Measurements from ENCODE around the gene MED12.
A peak's percentile ranks its signal among the peaks of the same experiment; 100 is the strongest.

The MED12 gene

DNA sequence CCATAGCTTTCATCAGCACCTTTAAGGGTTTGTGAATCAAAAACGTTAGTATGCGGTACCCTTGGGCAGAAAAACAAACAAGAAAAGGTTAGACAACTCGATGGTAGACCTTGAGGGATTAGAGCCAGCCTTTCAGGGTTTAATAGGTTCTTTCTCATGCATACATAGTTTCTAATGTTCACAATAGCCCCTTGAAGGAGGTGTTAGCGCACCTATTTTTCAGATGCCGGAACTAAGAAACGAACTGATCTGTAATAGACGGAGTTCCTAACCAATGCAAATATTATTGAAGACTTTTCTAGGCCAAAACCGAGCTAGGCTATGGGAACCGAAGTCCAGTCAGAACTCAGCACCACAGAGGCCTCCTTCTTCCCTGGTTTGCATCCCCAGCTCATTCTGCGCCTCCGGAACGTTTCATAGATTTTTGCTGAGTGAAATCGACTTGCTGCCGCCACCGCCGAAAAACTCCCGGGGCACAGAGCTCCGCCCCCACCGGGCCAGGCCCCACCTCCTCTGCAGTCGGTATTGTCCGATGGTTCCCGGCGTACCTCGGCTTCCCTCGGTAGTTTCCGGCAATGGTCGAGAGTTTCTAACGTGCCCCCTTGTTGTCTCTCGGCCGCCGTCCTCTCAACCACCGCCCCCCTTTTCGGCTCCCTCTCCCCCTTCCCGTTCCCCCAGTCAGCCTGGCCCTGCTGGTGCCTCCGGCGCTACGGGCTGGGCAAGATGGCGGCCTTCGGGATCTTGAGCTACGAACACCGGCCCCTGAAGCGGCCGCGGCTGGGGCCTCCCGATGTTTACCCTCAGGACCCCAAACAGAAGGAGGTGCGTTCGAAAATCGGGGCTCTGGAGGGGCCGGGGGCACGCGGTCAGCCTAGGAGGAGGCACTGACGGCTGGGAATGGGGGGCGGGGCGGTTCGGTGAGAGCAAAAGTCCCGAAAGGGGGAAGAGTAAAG is at the start of gene MED12:
TSS of gene MED12 (plus strand) at position 565 of the 953 bp plus-strand sequence. CDS start at position 724, 159 bp downstream.
- DNase-seq: peak; percentile 93

DNA sequence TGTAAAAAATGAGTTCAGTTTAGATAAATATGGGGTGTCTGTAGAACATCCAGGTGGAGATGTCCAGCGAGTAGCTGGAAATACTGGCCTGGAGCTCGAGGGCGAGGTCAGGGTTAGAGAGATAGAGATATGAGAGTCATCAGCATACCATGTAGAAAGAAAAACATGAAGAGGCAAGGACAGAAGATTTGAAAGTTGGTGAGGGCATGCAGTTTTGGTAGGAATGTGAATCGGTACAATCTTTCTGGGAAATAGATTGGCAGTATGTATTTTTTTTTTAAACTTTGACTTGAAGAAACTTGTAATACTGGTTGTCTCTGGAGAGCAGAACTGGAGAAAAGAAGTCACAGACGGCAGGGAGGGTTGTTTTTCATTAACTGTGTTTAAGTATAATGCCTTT is 47.9 kb upstream of the MED12 start:
- no peak for DNase-seq

DNA sequence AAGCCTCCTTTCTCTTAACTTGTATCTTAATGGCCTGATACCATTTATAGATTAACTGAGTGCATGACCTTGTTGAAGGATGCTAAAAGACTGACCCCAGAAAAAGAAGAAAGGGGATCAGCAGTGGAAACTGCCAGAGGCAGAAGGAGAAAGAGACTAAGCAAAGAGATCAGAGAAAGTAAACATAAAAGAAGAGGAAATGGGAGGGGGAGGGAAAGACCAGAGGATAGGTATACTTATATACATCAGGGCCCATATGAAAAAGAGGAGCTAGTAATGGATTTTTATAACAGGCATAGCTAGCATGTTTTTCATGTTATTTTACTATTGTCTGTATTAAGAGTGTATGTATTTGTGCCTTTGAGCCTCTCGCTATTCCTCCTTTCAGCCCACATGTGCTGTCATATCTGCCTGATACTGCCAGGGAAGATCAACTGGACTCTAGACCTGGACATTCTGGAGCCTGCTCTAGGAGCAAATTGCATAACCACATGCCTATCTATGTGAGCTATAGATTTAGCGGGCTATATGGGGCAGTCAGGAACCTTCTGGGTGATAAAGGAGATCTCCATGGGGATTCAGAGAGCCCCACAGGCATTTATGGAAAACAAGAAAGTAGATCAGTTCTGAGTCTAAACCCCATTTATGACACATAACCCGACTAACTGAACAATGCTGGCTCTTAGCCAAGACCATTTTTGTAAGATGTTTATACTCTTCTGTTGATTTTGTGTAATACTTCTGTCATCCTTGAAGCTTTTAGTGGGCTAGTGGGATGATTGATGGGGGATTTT is 36.9 kb upstream of the MED12 start:
- no peak for DNase-seq

DNA sequence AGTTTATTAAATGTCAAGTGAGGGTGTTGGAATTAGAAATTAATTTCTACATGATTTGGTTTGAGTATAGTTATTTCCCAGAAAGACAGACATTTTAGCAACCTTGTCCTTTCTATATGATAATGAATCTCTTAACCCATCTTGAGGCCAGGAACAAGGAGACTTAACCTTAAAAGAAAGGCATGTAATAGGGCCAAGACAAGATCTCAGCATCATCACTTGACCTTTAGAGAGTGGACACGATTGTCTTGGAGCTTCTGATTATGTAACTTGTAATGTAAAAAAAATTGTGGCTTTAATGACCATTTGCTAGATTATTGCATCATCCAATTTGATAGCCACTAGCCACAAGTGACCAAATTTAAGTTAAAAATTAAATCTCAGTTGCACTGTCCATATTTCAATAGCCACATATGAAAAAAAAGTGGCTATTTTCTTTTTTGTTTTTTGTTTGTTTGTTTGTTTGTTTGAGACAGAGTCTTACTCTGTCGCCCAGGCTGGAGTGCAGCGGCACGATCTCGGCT is 36.2 kb upstream of the MED12 start:
- no peak for DNase-seq

DNA sequence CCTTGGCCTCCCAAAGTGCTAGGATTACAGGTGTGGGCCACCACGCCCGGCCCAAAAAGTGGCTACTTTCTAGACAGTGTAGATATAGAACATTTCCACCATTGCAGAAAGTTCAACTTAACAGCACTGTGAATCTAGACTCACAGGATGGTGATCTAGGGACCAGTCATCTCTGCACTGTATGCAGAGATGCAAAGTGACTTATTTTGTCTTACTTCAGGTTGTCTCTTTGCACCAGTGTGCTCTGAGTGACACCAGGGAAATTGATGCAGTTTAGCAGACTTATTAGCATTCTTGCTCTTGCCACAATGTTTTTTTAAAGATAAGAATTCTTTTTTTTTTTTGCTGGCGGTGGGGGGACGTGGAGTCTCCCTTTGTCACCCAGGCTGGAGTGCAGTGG is 35.6 kb upstream of the MED12 start:
- DNase-seq: no peak

DNA sequence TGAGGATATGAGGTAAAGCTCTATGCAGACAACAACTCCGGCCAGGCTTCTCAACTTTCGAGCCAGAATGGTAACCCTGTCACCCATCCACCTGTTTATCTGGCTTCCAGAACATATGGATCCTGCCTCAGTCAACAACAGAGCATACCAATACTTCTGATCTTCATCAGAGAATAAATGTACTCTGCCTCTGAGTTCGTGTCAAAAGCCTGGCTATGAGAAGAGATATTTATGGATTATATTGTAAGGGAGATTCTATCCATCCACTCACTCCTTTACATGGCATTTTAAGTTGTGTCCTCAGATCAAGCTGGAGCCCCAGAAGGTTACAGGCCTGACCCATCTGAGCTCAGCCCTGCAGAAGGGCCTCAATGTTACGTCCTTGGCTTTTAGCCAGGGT is 32.5 kb upstream of the MED12 start:
- DNase-seq: no peak

DNA sequence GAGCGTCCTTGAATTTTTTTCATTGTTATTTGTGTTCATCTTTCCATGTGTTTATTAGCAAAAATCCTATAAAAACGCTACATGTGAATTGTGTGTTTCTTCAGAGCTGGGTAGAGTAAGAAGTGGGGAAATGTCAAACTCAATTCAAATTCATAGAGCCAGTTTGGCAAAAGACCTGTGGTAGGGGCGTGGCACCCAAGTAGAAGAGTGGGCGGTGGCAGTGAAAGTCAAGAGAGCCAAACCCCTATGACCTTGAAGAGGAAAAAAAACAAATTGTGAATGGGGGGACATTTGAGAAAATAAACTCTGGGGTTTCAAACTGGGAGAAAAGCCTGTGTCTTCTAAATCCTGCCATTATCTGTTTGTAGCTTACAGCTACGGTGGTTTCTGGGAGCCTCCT is 27.1 kb upstream of the MED12 start:
- no peak for DNase-seq

DNA sequence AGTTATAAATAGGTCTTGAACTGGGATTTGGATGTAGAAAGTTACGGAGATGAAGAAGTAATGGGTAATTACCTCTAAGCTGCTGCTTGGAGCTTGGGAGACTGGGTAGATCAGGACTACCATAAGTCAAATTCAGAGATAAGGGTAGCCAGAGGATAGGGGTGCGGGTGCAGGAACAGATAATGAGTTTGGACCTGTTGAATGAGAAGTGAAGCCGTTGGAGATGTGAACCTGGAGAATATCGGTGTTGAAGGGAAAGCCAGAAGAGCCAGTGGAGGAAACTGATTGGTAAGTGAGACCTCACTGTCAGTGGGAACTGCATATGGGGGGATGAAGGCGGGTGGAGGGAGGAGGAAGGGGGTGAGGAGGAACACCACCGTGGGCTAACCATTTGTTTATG is 23.4 kb upstream of the MED12 start:
- no peak for DNase-seq

DNA sequence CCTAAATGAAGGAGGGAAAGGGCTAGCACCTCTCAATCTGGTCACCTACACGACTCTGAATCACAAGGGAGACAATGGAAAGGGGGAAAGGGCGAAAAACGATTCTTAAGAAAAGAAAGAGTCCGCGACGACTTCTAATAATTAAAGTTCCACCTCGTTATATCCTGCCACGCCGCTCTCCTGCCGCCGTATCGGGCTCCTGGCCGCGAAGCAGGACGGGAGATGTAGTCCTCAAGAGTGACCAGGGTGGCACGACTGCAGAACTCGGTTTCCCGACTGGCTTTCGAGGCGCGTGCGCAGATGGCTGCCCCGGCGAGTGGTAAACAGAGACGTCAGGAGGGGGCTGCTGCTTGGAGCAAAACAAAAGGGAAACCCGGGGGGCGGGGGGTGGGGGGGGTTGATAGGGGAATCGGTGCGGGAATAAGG is 22.8 kb upstream of the MED12 start, which contains the start of gene FOXO4:
TSS of gene FOXO4 (plus strand) at position 297 of the 426 bp plus-strand sequence. CDS start 678 bp downstream, outside the sequence.
- peak; percentile 95 for DNase-seq

DNA sequence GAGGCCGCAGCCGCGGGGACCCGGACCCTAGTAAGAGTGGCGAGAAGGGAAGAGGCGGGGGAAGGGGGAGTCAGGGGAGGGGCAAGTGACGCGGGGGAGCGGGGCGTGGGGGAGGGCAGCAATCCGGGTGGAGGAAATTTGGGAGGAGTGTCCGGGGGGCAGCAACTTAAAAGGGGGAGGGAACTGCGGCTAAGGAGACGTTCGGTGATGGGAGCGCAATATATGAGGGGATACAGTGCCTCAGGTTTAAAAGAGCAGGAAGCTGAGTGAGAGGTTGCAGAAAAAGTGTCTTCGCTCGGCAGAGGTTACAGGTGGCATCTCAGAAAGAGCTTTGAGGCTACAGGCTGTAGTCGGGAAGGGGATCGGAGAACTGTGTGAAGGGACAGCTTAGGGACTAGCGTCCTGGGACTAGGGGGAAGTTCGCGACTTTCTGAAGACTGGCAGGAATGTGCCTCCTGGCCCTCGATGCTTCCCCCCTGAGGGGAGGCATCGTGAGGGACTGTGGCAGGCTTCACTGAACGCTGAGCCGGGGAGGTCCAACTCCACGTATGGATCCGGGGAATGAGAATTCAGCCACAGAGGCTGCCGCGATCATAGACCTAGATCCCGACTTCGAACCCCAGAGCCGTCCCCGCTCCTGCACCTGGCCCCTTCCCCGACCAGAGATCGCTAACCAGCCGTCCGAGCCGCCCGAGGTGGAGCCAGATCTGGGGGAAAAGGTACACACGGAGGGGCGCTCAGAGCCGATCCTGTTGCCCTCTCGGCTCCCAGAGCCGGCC is 22.2 kb upstream of the MED12 start:
- DNase-seq: no peak

DNA sequence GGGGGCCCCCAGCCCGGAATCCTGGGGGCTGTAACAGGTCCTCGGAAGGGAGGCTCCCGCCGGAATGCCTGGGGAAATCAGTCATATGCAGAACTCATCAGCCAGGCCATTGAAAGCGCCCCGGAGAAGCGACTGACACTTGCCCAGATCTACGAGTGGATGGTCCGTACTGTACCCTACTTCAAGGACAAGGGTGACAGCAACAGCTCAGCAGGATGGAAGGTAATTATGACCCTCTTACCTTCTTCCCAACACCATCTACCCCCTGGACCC is 21.7 kb upstream of the MED12 start:
- DNase-seq: no peak

DNA sequence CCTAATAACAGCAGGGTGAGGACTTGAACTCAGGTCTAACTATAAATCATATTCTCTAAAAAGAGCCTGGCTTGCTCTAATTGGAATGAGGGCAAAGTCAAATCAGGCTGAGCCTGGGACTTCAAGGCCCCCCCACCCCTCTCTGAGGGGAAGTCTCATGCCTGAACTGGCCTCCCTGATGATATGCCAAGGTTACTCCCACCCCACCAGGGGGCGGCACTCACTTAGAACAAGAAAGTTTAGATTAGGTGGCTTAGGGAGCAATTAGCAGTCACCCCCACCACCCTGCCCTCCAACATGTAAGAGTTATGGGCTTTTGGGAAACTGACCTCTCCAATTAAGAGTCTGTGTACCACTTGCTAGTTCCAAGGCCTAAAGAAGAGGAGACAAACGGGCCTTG is 20.1 kb upstream of the MED12 start:
- DNase-seq: peak; percentile 59

DNA sequence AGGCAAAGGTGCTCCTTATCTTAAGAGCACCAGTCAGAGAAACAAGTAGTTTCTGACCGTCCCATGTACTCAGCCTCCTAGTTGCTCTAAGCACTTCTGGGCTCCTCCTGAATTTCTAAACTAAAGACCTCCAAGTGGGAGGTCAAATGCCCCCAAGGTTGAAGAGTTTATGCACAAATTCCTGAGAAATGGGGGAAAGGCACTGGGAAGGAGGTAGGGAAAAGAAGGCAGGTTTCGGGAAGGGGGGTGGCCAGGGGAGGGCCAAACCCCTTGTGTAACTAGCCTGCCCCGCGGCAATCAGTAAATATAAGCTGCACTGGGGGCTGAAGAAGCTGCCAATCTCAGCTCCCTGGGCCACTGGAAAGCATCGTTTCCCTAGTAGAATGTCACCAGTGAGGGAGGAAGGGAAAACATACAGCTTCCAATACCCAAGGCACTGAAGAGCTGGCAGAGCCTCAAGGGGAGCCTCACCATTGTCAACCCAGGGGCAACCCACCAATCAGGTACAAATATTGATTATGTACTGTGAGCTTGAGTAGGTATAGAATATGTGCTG is 19.4 kb upstream of the MED12 start:
- DNase-seq: no peak

DNA sequence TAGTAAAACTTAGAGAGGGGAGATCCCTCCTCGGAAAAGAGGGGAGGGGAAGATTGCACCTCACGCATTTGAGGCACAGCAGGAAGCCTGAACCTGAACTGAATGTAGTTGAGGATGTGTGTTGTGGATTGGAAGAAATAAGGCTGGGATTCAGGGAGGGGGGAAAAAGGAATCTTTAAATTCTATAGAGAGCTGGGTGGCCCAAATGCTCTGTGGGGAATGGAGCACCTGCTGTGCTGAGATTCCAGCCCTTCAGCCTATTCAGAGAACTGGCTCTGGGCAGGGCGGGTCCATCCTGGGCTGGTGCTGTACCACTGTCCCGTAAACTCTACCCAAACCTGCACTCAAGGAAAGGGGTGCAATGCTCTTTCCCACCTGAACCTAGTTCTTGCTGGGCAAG is 18.7 kb upstream of the MED12 start:
- no peak for DNase-seq

DNA sequence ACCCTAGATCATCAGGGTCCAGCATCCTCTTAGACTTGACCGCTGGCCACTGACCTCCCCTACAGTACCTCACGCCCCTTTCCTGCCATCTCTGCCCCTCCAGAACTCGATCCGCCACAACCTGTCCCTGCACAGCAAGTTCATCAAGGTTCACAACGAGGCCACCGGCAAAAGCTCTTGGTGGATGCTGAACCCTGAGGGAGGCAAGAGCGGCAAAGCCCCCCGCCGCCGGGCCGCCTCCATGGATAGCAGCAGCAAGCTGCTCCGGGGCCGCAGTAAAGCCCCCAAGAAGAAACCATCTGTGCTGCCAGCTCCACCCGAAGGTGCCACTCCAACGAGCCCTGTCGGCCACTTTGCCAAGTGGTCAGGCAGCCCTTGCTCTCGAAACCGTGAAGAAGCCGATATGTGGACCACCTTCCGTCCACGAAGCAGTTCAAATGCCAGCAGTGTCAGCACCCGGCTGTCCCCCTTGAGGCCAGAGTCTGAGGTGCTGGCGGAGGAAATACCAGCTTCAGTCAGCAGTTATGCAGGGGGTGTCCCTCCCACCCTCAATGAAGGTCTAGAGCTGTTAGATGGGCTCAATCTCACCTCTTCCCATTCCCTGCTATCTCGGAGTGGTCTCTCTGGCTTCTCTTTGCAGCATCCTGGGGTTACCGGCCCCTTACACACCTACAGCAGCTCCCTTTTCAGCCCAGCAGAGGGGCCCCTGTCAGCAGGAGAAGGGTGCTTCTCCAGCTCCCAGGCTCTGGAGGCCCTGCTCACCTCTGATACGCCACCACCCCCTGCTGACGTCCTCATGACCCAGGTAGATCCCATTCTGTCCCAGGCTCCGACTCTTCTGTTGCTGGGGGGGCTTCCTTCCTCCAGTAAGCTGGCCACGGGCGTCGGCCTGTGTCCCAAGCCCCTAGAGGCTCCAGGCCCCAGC is 17.6 kb upstream of the MED12 start:
- no peak for DNase-seq

DNA sequence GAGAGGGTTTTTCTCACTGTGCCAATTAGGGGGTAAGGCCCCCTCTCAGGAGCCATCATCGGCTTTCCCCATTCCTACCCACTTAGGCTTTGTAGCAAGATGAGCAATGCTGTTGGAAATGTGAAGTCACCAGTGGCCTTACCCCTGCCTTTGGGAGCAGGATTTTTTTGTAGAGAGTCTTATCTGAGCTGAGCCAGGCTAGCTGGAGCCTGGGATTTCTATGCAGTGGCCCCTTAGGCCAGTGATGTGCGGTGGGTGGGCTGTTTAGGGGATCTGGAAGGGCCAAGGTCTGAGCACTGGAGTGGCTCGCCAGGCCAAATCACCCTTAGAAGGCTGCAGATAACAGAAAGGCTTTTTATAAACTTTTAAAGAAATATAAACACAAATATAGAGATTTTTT is 16.1 kb upstream of the MED12 start:
- no peak for DNase-seq

DNA sequence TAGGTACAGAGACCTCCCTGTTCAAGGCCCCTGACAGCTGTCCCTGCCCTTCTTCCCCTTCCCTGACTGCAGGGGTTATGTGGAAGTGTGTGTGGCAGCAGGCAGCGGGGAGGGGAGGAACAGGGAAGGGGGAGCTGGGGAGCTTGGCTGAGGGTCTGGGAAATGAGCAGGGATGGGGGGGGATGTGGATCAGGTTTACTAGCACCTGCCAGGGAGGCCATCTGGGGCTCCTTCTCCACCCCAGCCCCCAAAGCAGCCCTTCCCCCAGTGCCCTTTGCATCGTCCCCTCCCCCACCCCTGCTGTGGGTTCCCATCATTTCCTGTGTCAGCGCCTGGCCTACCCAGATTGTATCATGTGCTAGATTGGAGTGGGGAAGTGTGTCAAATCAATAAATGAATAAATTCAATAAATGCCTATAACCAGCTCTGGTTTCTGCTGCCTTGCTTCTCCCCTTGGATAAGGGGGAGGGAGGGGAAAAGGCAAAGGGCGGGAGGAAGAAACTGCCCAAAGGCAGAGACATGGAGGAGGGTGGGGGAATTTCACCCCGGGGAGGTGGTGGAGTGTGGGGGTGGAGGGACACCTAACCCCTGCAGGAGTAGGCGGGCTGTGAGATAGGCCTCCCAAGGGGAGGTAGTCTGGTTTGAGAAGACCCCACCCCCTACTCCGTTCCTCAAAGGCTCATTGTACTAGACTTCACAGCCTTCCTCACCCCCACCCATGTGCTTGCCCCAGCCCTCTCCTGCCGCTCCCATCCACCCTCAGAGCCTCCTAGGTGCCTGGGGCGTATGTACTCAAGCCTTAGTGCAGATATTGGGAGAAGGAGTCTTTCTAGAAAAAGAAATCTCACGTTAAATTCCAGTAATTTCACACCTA is 15.0 kb upstream of the MED12 start:
- DNase-seq: peak; percentile 71

DNA sequence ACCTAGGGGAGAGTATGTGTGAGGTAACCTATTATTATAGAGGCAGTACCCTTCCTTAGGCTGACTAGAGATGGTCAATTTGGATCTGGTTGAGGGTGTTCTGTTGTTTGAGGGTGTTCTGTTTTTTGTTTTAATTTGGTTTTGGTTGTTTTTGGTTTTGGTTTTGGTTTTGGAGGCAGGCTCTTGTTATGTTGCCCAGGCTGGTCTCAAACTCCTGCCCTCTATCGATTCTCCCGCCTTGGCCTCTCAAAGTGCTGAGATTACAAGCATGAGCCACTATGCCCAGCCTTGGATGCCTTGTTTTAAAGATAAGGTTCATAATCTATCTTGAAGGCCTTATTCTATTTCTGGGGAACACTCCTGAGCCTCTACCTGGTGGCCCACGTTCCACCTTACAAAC is 12.8 kb upstream of the MED12 start:
- no peak for DNase-seq

DNA sequence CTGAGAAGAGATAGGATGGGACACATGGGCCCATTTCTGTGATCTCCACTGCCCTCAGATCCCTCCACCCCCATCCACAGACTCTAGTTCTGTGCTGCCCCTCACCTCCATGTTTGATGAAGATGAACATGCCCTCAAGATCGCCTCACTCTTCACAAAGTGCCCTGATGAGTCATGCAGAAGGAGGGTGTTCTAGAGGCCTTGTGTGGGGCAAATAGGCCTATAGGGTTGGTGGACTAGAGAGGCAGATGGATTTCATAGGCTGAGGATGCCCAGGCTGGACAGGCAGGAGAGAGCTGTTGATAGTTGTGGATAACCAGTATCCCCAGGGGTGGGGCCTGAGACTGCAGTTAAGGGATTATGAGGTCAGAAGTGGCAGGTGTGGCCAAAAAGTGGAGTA is 12.0 kb upstream of the MED12 start, which contains the start of gene CXorf65:
TSS of gene CXorf65 (minus strand) at position 314 of the 400 bp plus-strand sequence. CDS start at position 130, 184 bp downstream.
- DNase-seq: no peak

DNA sequence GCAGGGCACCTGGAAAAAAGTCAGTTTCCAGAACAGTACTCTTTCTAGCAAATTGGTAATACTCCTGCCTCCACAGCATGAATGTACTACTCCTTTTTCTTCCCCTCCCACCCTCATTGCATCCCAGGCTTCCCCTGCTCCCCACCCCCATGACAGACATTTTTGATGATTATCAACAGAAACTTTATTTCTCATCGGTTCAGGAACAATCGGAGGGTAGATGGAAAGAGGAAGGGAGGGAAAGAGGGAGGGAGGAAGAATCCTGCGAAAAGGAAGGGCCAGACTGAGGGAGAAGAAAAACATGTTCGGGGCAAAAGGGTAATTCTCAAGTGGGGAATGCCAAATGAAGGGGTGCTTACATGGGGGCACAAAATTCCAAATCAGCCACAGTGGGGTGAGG is 11.2 kb upstream of the MED12 start:
- no peak for DNase-seq
